GM20431 (cell line): ENCODE data around the gene FIBCD1.

Source experiments
- in situ Hi-C: fragments of 300-500 bp; cut with MseI, MboI; formaldehyde crosslinking; loops from one replicate; pipeline ENCODE4 v1.15.0; 2020; ENCODE audit warnings: low sequenced_read_pairs; ENCODE audit not compliant: unreplicated experiment

Gene FIBCD1, protein sequence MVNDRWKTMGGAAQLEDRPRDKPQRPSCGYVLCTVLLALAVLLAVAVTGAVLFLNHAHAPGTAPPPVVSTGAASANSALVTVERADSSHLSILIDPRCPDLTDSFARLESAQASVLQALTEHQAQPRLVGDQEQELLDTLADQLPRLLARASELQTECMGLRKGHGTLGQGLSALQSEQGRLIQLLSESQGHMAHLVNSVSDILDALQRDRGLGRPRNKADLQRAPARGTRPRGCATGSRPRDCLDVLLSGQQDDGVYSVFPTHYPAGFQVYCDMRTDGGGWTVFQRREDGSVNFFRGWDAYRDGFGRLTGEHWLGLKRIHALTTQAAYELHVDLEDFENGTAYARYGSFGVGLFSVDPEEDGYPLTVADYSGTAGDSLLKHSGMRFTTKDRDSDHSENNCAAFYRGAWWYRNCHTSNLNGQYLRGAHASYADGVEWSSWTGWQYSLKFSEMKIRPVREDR

DNA sequence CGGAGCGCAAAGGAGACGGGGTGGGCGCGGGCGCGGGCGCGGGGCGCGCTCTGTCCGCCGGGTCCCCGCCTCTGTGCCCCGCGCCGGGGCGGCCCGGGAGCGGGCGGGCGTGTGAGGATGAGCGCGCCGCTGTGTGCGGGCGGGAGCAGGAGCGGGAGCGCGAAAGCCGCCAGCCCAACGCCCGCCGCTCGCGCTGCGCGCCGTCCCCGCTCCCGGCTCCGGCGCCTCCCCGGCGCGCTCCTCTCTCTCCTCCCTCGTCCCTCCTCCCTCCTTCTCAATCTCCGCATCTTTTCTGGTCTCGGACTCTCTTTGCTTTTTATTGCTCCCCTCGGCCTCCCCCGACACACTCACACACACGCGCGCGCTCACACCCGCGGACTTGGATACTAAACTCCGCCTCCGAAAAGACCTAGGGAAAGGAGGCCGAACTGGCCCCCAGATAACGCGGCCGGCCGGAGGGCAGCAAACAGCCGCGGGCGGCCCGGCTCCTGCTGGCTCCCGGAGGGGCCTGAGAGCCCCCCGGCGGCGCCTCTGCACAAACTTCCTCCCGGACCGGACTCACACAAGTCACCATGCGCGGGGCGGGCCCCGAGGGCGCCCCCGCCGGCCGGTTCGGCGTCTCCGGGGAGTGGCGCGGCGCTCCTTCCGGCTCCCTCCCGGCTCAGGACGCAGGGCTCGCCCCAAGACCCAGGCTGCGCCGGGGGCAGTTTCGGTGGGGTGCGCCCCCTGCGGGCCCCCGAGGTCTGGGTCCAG lies at the start of gene FIBCD1:
TSS of gene FIBCD1 (minus strand) at position 596 of the 753 bp plus-strand sequence. CDS start 640 bp downstream, outside the sequence.
- in situ Hi-C loops = no loop called here

DNA sequence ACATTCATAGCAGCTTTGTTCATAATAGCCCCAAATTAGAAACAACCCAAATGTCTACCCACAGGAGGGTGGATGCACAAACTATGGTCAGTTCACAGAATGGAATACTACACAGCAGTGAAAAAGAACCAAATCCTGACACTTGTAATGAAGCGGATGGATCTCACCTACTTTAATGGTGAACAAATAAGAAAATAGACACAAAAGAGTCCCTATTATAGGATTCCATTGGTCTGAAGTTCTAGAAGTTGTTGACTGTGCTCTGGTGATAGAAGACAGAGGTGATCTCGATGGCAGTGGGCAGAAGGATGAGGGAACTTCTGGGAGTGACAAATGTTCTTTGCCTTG lies 49.3 kb upstream of the FIBCD1 start:
- in situ Hi-C loops = no loop called here

DNA sequence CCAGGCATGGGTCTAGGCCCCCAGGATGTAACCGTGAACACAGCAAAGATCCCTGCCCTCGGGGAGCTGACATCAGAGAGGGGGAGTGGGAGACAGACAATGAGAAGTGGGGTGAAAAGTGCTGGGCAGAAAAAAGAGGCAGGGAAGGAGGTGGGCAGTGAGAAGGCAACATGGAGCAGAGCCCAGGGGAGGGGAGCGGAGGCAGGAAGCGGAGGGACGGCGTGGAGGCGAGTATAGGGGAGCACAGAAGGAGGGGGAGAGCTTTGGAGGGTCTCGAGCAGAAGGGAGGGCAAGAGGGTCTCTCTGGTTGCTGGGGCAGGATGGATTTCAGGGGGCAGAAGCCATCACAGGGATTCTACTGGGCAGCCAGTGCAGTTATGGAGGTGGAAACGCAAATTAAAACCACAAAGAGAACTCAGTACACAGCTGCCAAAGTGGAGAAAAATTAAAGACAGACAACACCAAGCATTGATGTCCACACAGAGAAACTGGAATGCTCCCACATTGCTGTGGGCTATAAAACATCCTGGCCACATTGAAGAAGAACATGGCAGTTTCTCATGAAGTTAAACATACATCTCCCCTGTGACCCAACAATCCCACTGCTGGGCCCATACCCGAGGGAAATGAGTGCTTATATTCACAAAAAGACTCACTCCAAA lies 48.8 kb upstream of the FIBCD1 start:
- in situ Hi-C loops = no loop called here

DNA sequence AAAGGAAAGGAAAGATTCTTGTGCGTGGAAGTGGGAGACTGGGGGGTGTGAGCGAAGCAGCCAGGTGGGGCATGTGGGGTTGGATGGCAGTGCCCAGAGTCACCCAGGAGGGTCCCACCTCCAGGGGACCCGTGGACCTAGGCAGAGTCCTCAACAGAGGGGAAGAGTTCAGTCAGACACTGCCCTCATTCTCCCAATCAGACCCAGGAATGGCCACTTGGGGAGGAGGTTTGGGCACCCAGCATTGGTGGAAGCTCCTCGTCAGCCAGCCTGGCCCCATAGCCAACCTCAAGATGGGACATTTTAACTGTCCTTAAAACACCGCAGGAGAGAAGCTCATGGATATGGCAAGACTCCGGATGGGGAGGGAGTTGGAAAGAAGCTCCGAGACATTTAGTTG lies 48.0 kb upstream of the FIBCD1 start:
- in situ Hi-C loops = no loop called here

DNA sequence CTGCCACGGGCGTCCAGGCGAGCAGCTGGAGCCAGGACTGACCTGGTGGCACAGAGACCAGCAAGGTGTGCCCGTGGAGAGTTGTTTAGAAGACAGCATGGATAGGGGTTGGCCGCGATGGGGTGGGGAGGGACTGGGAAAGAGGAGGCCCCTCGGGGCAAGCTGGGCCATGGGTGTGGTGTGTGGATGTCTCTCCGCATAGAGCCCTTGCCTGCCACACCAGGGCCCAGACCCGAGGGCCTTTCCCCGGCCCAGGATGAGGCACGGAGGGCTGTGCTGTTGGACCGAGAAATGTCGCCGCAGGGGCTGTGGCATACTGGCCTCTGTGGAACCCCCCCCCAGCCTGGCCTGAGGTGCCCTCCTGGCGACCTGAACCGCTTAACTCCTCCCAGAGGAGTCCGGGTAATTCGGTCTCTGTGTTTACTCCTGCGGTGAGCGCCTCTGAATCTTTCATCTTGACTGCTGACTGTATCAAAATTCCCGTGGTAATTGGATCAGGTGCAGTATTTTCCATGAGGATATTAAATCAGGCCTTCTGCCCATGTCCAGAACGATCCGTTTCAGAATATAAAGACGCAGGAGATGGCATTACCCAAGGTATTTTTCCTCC lies 47.4 kb upstream of the FIBCD1 start:
- in situ Hi-C loops = no loop called here

DNA sequence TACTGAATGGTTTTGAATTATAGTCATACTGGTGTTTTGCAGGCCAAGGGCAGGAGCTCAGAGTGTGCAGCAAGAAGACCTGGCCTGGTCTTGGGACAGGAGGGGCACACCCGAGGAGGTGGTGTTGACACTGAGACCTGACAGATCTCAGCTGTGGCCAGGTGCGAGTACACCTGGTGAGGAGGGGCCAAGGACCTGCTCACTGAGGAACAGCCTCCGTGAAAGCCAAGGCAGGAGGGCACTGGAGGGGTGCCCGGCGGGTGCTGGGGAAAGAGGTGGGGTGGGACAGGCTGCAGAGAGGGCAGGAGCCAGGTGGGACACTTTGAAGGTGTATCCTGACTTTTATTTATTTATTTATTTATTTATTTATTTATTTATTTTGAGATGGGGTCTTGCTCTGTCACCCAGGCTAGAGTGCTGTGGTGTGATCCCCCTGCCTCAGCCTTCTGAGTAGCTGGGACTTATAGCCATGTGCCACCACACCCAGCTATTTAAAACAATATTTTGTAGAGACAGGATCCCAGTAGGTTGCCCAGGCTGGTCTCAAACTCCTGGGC lies 46.6 kb upstream of the FIBCD1 start:
- in situ Hi-C loops = no loop called here

DNA sequence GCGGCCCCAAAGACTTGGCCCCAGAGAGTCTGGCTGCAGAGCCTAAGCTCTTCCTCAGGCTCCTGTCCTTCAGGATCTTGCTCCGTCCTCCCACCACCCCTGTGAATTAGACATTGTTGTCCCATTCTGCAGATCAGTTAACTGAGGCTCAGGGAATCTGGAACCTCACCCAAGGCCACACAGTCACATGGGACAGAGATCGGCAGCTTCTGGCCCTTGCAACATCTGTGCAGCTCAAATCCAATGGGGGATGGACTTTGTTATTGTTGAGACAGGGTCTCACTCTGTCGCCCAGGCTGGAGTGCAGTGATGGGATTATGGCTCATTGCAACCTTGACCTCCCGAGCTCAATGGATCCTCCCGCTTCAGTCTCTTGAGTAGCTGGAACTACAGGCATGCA lies 46.0 kb upstream of the FIBCD1 start:
- in situ Hi-C loops = no loop called here

DNA sequence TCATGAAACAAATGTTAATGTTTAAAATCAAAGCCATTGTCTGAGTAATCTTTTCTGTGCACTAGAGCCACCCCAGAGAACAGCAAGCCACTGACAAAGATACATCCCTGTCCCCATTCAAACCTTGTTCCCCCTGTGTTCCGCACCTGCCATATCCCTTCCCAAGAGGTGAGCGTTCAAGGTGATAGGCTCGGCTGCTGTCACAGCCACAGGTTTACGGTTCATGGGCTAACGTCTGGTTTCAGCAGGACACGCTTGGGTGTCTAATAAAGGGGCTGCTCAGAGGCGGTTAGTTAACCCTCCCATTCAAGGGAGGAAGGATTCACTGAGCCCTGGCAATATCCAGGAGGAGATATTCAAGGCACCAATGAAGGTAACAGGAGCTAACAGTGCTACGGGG lies 45.5 kb upstream of the FIBCD1 start:
- in situ Hi-C loops = no loop called here

DNA sequence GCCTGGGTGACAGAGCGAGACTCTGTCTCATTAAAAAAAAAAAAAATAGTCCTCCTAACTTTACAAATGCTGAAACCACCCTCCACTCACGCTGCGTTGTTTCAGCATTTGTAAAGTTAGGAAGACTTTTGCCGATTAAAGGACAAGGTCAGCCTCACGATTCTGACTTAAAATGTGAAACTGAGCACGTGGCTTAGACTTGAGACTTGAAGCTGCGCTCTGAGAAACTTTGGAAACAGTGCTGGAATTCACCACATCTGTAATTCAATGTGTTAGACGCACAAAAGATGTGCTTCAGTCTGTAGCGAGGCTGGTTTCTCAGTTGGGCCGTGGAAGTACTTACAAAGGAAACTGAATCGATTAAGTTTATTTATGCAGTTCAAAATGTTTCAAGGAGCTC lies 44.9 kb upstream of the FIBCD1 start:
- in situ Hi-C loops = no loop called here

DNA sequence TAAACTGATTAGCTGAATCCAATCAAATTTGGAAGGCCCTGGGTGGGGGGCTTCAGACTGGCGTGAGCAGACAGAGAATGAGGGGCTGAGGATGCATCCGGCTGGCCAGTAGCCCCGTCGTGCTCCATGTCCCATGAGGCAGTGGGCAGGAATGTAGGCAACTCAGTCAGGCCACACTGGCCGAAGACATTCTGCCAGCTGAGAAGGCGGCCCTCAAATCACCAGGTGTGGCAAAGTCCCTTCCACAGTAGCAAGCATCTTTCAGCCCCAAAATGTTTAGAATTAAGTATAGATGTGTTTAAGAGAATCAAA lies 44.3 kb upstream of the FIBCD1 start:
- in situ Hi-C loops = no loop called here

DNA sequence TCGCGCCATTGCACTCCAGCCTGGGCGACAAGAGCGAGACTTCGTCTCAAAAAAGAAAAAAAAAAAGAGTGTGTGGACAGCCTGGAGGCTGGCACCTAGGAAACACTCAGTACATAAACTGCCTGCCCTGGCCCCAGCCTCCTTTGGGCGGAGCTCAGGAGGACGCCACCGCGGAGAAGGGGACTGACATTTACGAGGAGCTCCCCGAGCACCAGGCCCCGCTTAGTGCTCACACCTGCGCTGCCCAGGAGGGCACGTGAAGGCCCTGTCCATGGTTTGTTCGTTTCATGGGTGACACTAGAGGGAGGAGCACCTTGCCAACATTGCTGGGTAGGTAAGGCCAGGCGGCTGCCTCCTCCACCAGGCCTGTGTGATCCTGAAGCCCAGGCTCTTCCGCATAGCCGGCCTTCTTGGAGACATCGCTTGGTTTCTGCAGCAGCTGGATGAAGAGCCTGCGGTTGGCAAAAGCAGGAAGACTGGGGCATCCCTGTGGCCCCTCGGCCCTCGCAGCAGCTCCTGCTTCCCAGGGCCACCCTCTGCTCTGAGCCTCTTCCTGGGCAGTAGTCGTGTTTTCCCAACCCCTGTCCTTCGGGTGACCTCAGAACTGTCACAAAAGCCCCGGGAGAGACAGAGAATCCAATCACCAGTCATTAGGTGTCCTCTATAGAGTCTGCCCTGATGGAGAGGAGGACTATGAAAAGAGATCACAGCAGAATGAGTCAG lies 43.8 kb upstream of the FIBCD1 start:
- in situ Hi-C loops = no loop called here

DNA sequence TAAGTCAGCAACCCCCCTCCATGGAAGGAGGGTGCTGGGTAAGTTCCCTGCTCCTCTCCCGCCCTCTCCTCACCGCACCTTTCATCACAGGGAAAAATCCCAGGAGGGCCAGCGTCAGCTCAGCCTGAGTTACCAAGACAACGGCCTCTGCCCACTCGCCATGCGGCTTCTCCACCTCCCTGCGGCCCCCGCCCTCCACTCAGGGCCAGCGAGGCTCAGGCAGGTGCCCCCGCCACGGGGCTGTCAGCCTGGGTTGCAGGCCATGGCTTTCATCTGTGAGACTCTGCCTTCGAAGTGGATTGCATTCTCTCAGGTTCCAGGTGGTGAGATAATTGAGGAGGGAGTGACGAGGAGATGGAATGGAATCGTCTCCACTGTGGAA lies 42.7 kb upstream of the FIBCD1 start:
- in situ Hi-C loops = no loop called here

DNA sequence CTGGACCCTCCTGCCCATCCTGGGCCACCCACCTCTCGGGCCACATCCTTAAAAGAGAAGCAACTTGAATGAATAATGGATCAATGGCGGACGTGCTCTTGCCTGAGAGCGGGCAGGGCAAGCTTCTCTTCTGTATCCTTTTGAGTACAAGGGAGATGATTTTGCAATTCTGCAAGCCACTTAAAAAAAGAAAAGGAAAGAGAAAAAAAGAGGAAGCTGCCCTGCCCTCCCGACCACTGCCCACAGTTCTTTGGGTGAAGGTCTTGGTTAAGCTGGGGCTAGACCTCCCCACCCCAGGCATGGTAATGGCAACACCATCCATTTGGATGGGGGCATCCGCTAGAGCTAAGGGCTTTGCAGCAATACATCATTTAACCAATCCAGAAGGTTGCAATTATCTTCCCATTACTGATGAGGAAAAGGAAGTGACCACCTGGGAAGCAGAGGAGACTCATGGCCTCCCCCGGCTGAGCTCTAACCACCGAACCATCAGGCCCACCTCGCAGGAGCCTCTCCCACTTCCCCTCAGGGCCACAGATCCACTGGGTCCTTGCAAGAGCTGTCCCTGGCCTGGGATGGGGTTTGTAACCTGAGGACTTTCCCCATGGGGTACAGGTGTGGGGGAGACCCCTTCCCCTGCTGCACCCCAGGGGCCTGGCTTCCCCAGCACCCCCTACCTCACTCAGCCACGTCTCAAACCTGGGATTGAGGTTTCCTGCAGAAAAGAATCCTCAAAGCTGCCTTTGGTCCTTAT lies 42.1 kb upstream of the FIBCD1 start:
- in situ Hi-C loops = no loop called here

DNA sequence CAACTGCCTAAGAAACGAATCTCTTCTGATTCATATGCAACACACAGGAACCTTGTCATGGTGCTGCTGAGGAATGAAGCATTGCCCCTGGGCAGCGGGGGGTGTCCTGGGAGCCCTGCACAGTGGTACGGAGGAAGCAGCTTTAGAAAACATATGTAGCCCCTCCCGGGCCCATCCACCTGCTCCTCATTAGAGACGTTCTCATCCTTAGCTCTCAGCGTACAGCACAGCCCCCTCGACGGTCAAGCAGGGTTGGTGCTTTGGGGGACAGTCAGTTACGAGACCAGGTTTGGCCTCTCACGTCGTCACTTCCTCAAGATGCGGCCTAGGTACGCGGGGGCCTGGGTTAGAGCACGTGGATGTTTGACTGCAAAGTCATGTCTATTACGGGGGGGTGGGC lies 41.5 kb upstream of the FIBCD1 start:
- in situ Hi-C loops = no loop called here

DNA sequence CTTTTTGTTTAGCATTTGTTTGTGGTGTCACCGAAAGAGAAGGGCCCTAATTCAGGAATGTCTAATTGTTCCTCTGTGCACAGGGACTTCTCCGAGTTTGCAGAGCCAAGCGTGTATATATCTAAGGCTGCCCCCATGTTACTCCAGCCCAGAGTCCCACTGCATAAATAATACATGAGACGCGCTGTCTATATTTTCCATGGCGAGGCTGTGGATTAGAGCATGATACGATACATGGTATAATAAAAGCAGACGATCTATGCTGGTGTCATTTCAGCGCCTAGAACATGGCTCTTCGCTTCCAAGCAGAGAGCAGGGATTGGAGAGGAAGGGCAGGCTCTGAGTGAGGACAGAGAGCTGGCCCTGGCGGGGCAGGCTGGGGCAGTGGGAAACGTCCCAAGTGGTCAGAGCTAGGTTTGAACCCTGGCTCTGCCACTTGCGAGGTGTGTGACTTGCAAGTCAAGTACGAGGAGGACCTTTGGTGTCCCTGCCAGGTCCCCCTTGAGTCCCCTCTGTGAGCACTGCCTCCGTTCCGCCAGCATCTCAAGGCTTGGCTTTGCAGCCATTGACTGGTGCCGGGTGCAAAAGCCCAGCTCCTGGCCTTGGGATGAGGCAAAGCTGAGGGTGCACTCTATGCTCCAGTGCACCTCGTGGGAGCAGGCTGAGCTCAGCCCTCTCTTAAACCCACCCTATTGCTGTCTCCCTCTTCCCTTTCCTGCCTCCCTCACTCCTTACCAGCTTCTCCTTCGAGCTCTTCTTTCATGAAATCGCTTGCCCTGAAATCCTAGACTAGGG lies 40.7 kb upstream of the FIBCD1 start:
- in situ Hi-C loops = no loop called here

DNA sequence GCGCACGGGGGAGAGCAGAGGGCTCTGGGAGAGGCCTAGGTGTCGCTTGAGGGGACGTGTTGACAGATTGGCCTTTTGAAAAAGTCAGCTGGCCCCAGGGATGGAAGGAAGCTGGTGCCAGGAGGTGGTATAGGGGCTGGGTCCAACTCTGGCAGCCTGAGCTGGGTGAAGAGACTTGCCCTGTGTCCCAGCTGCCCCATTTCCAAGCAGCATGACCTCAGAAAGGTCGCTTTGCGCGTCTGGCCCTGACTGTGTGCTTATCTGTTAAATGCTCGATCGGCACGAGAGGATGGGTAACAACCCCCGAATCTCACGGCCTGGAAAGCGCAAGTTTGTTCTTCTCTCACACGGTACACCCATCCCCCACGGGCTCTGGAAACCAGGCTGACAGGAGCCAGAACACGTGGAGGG lies 38.8 kb upstream of the FIBCD1 start:
- in situ Hi-C loops = no loop called here

DNA sequence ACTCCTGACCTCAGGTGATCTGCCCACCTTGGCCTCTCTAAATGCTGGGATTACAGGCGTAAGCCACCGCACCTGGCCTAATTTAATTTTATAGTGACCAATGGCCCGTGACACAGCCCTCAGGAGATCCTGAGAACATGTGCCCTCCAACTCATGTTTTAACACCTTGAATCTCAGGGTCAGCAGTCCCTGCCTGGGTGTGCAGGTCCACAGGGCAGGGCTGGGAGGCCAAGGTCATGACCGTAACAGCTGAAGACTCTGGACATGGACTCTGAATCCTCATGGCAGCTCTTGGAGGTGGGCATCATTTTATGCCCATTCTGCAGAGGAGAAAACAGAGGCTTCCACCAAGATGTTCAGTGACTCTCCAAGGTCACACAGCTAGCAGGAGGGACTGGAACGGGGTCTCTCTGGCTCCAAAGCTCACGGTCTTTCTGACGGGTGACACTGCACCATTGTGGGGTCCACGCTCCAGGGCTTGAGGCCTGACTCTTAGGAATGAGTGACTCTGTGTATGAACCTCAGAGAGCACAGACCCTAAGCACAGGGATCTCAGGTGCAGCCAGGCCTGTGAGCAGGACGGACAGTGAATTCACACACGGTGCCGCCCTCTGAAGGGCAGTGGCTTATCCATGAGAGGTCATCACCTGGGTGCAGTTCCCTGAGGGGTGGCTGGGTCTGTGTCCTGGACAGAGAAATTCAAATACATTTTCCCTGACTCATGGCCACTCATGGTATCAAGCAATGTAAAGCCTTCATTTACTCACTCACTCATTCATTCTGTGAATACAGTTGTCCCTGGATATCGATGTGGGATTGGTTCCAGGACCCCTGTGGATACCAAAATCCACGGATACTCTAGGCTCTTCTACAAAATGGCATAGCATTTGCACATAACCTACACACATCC lies 37.1 kb upstream of the FIBCD1 start:
- in situ Hi-C loops = no loop called here
